Measurements from ENCODE around the gene OBSL1.

The OBSL1 gene

GRCh38 chr2:219565130-219566080 is 5.9 kb downstream of the OBSL1 start:
- no peak for DNase-seq (ENCODE audit: low read depth)
- no peak overlapping the region for H3K4me3 ChIP-seq (ENCODE audit: low read depth, low read length)
- no peak for TF ChIP-seq CTCF (conservative IDR thresholded peaks at IDR 0.05; ENCODE audit: low read depth, low read length)

GRCh38 chr2:219563271-219563928 is 7.9 kb downstream of the OBSL1 start:
- no peak for TF ChIP-seq CTCF (conservative IDR thresholded peaks at IDR 0.05; ENCODE audit: low read depth, low read length)
- H3K4me3 ChIP-seq (ENCODE audit: low read depth, low read length), result no peak overlapping the region
- DNase-seq (ENCODE audit: low read depth), result no peak

- DNase-seq (ENCODE audit: low read depth), result no peak
- TF ChIP-seq CTCF (conservative IDR thresholded peaks at IDR 0.05; ENCODE audit: low read depth, low read length), result no peak
- no peak overlapping the region for H3K4me3 ChIP-seq (ENCODE audit: low read depth, low read length)
Observed at GRCh38 chr2:219562049-219563020, 9.0 kb downstream of the OBSL1 start.

GRCh38 chr2:219561179-219562048 is 9.9 kb downstream of the OBSL1 start:
- no peak overlapping the region for H3K4me3 ChIP-seq (ENCODE audit: low read depth, low read length)
- no peak for TF ChIP-seq CTCF (conservative IDR thresholded peaks at IDR 0.05; ENCODE audit: low read depth, low read length)
- no peak for DNase-seq (ENCODE audit: low read depth)

- H3K4me3 ChIP-seq (ENCODE audit: low read depth, low read length), result no peak overlapping the region
- no peak for TF ChIP-seq CTCF (conservative IDR thresholded peaks at IDR 0.05; ENCODE audit: low read depth, low read length)
- no peak for DNase-seq (ENCODE audit: low read depth)
Observed at GRCh38 chr2:219560893-219561178, 10.5 kb downstream of the OBSL1 start.

Data from choroid plexus epithelial cell (primary cell).